Measurements from ENCODE around the gene GPR85.

GPR85 gene

DNA sequence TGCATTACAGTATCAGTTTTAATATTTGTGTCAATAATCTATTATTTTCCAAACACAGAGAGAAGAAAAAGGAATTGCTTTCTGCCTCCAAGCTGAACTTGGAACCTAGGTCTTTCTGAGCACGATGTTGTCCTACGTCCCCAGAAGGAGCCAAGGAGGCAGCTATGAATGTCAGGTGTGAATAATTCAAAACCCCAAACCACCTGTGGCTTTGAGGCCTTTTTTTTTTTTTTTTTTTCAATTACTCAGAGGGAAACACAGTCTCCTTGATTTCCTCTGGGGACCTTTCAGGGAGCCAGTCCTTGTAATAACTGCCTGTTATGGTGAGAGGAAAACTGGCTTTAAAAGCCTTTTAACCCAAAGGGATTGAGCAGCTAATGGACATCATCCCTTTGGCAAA lies 8.3 kb downstream of the GPR85 start:
- Histone ChIP-seq H3K4me1 (ENCODE audit: low read length) (peaks cover 1% of the 10 kb centered on the region), H3F3A (ENCODE audit: insufficient read depth, low read length) (peaks cover 3% of the 10 kb centered on the region), H3K4me3 (ENCODE audit: low read length) (no peak overlapping the region), H4K20me1 (ENCODE audit: insufficient read depth, low read length) (no peaks in the 10 kb centered on the region), H3K9me3 (replicated peaks; ENCODE audit: insufficient read depth, low read length) (no peaks in the 10 kb centered on the region), H3K27ac (ENCODE audit: low read length) (no peak overlapping the region), H2AFZ (ENCODE audit: low read length) (no peak overlapping the region), H3K4me2 (ENCODE audit: low read depth, low read length) (no peak overlapping the region), H3K27me3 (replicated peaks; ENCODE audit: insufficient read depth, low read length) (no peaks in the 10 kb centered on the region), H3K36me3 (replicated peaks; ENCODE audit: insufficient read depth, low read length) (no peaks in the 10 kb centered on the region), H3K79me2 (ENCODE audit: low read length) (no peaks in the 10 kb centered on the region), H3K9me2 (replicated peaks; ENCODE audit: insufficient read depth, low read length) (no peaks in the 10 kb centered on the region), H3K9ac (ENCODE audit: low read length) (no peak overlapping the region)
- TF ChIP-seq, protein P1, sequence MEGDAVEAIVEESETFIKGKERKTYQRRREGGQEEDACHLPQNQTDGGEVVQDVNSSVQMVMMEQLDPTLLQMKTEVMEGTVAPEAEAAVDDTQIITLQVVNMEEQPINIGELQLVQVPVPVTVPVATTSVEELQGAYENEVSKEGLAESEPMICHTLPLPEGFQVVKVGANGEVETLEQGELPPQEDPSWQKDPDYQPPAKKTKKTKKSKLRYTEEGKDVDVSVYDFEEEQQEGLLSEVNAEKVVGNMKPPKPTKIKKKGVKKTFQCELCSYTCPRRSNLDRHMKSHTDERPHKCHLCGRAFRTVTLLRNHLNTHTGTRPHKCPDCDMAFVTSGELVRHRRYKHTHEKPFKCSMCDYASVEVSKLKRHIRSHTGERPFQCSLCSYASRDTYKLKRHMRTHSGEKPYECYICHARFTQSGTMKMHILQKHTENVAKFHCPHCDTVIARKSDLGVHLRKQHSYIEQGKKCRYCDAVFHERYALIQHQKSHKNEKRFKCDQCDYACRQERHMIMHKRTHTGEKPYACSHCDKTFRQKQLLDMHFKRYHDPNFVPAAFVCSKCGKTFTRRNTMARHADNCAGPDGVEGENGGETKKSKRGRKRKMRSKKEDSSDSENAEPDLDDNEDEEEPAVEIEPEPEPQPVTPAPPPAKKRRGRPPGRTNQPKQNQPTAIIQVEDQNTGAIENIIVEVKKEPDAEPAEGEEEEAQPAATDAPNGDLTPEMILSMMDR (IDR thresholded peaks at IDR 0.05; ENCODE audit: low read length), result no peak
- DNase-seq, result no peak

DNA sequence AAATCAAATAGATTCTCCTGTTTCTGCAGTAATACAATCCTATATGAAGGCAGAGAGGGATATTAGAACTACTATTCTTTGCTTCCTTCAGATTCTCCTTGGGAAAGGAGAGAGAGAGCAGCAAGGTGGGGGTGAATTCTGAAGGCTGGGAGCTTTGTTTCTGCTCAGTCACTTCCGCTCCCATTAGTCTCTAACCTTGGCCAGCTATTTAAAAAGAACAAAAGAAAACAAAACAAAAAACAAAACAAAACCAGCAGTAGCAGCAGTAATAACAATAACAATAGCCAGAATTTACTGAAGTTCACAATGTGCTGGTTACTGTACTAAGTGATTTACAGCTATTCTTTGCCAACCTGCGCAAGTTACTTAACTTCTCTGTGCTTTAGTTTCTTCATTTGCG lies 9.9 kb downstream of the GPR85 start:
- no peaks in the 10 kb centered on the region for H3K27me3 ChIP-seq (replicated peaks; ENCODE audit: insufficient read depth, low read length)

DNA sequence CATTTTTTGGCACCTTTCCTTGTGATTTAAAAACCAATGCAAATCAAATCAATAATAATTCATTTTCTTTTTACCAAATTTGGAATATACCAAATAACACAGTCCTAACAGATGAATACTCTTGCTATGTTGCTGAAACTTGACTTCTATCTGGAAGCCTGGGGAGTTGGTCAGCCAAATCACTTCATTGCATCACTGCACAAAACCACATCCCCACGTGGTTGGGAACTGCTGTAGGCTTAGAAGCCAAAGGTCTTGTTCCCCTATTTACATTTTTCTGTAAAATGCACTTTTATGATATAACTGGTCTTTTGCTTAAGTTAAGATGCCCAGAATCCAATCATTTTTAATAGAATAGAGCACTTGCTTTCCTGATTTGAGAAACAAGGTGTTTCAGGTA lies 15.2 kb downstream of the GPR85 start:
- Histone ChIP-seq H2AFZ (ENCODE audit: low read length) (no peak overlapping the region), H3K27ac (ENCODE audit: low read length) (no peak overlapping the region), H4K20me1 (ENCODE audit: insufficient read depth, low read length) (no peaks in the 10 kb centered on the region), H3K4me2 (ENCODE audit: low read depth, low read length) (no peak overlapping the region), H3K4me1 (ENCODE audit: low read length) (no peaks in the 10 kb centered on the region), H3K4me3 (ENCODE audit: low read length) (no peak overlapping the region), H3K9me2 (replicated peaks; ENCODE audit: insufficient read depth, low read length) (no peaks in the 10 kb centered on the region), H3K79me2 (ENCODE audit: low read length) (no peaks in the 10 kb centered on the region), H3K36me3 (replicated peaks; ENCODE audit: insufficient read depth, low read length) (no peaks in the 10 kb centered on the region), H3K9me3 (replicated peaks; ENCODE audit: insufficient read depth, low read length) (no peaks in the 10 kb centered on the region), H3K27me3 (replicated peaks; ENCODE audit: insufficient read depth, low read length) (no peaks in the 10 kb centered on the region), H3K9ac (ENCODE audit: low read length) (no peak overlapping the region), H3F3A (ENCODE audit: insufficient read depth, low read length) (no peaks in the 10 kb centered on the region)
- no peak for TF ChIP-seq EZH2 (optimal IDR thresholded peaks at IDR 0.05; ENCODE audit: low read depth, low read length)
- no peak for TF ChIP-seq EZH2phosphoT487 (IDR thresholded peaks at IDR 0.05; ENCODE audit: low read length)
- TF ChIP-seq, protein P1 (IDR thresholded peaks at IDR 0.05; ENCODE audit: low read length), result no peak
- no peak for DNase-seq

More for the DNA sequence above, 9.9 kb downstream of the GPR85 start:
- Histone ChIP-seq H3K27ac (ENCODE audit: low read length) (no peak overlapping the region), H3K4me1 (ENCODE audit: low read length) (no peaks in the 10 kb centered on the region), H4K20me1 (ENCODE audit: insufficient read depth, low read length) (no peaks in the 10 kb centered on the region), H3K79me2 (ENCODE audit: low read length) (no peaks in the 10 kb centered on the region), H3K4me3 (ENCODE audit: low read length) (no peak overlapping the region), H3K4me2 (ENCODE audit: low read depth, low read length) (no peak overlapping the region), H3F3A (ENCODE audit: insufficient read depth, low read length) (no peaks in the 10 kb centered on the region), H2AFZ (ENCODE audit: low read length) (no peak overlapping the region), H3K9ac (ENCODE audit: low read length) (no peak overlapping the region), H3K36me3 (replicated peaks; ENCODE audit: insufficient read depth, low read length) (no peaks in the 10 kb centered on the region), H3K9me2 (replicated peaks; ENCODE audit: insufficient read depth, low read length) (no peaks in the 10 kb centered on the region), H3K9me3 (replicated peaks; ENCODE audit: insufficient read depth, low read length) (no peaks in the 10 kb centered on the region)
- no peak for DNase-seq
- TF ChIP-seq, protein P1 (IDR thresholded peaks at IDR 0.05; ENCODE audit: low read length), result no peak
- TF ChIP-seq EZH2 (optimal IDR thresholded peaks at IDR 0.05; ENCODE audit: low read depth, low read length) (no peak), EZH2phosphoT487 (IDR thresholded peaks at IDR 0.05; ENCODE audit: low read length) (no peak)

Measured in MM.1S (cell line).